ENCODE data around the gene FXYD6.

Gene FXYD6

GRCh38 chr11:117876059-117876340 is 458 bp downstream of the FXYD6 start:
- H3F3A ChIP-seq (ENCODE audit: insufficient read depth, low read length), result no peaks in the 10 kb centered on the region
- H3K4me1 ChIP-seq (ENCODE audit: low read length), result peaks cover 7% of the 10 kb centered on the region; the same call in 1 of the 2 replicates
- H3K79me2 ChIP-seq (ENCODE audit: low read length), result no peaks in the 10 kb centered on the region
- H3K27ac ChIP-seq (ENCODE audit: low read length), result no peak overlapping the region
- H3K9me2 ChIP-seq (replicated peaks; ENCODE audit: insufficient read depth, low read length), result no peaks in the 10 kb centered on the region
- no peaks in the 10 kb centered on the region for H3K36me3 ChIP-seq (replicated peaks; ENCODE audit: insufficient read depth, low read length)
- H3K4me2 ChIP-seq (ENCODE audit: low read depth, low read length), result no peak overlapping the region
- TF ChIP-seq, protein P1, sequence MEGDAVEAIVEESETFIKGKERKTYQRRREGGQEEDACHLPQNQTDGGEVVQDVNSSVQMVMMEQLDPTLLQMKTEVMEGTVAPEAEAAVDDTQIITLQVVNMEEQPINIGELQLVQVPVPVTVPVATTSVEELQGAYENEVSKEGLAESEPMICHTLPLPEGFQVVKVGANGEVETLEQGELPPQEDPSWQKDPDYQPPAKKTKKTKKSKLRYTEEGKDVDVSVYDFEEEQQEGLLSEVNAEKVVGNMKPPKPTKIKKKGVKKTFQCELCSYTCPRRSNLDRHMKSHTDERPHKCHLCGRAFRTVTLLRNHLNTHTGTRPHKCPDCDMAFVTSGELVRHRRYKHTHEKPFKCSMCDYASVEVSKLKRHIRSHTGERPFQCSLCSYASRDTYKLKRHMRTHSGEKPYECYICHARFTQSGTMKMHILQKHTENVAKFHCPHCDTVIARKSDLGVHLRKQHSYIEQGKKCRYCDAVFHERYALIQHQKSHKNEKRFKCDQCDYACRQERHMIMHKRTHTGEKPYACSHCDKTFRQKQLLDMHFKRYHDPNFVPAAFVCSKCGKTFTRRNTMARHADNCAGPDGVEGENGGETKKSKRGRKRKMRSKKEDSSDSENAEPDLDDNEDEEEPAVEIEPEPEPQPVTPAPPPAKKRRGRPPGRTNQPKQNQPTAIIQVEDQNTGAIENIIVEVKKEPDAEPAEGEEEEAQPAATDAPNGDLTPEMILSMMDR (IDR thresholded peaks at IDR 0.05; ENCODE audit: low read length), result no peak
- no peak for TF ChIP-seq EZH2 (optimal IDR thresholded peaks at IDR 0.05; ENCODE audit: low read depth, low read length)
- no peak for TF ChIP-seq EZH2phosphoT487 (IDR thresholded peaks at IDR 0.05; ENCODE audit: low read length)
- H3K9me3 ChIP-seq (replicated peaks; ENCODE audit: insufficient read depth, low read length), result no peaks in the 10 kb centered on the region
- peaks cover 98% of the 10 kb centered on the region for H3K27me3 ChIP-seq (replicated peaks; ENCODE audit: insufficient read depth, low read length)
- peaks cover 3% of the 10 kb centered on the region; the same call in 1 of the 2 replicates for H4K20me1 ChIP-seq (ENCODE audit: insufficient read depth, low read length)
- H2AFZ ChIP-seq (ENCODE audit: low read length), result no peak overlapping the region
- no peak overlapping the region for H3K4me3 ChIP-seq (ENCODE audit: low read length)
- no peak for DNase-seq
- H3K9ac ChIP-seq (ENCODE audit: low read length), result no peak overlapping the region

- H4K20me1 ChIP-seq (ENCODE audit: insufficient read depth, low read length), result peaks cover 3% of the 10 kb centered on the region; the same call in 1 of the 2 replicates
- TF ChIP-seq EZH2phosphoT487 (IDR thresholded peaks at IDR 0.05; ENCODE audit: low read length) (no peak), EZH2 (optimal IDR thresholded peaks at IDR 0.05; ENCODE audit: low read depth, low read length) (no peak)
- TF ChIP-seq, protein P1 (IDR thresholded peaks at IDR 0.05; ENCODE audit: low read length), result no peak
- H2AFZ ChIP-seq (ENCODE audit: low read length), result no peak overlapping the region
- no peaks in the 10 kb centered on the region for H3K79me2 ChIP-seq (ENCODE audit: low read length)
- H3K9me2 ChIP-seq (replicated peaks; ENCODE audit: insufficient read depth, low read length), result no peaks in the 10 kb centered on the region
- H3K27ac ChIP-seq (ENCODE audit: low read length), result no peak overlapping the region
- peaks cover 7% of the 10 kb centered on the region; the same call in 1 of the 2 replicates for H3K4me1 ChIP-seq (ENCODE audit: low read length)
- H3K4me2 ChIP-seq (ENCODE audit: low read depth, low read length), result no peak overlapping the region
- DNase-seq, result no peak
- H3K9me3 ChIP-seq (replicated peaks; ENCODE audit: insufficient read depth, low read length), result no peaks in the 10 kb centered on the region
- no peak overlapping the region for H3K4me3 ChIP-seq (ENCODE audit: low read length)
- H3K27me3 ChIP-seq (replicated peaks; ENCODE audit: insufficient read depth, low read length), result peaks cover 93% of the 10 kb centered on the region
- H3F3A ChIP-seq (ENCODE audit: insufficient read depth, low read length), result no peaks in the 10 kb centered on the region
- no peaks in the 10 kb centered on the region for H3K36me3 ChIP-seq (replicated peaks; ENCODE audit: insufficient read depth, low read length)
- no peak overlapping the region for H3K9ac ChIP-seq (ENCODE audit: low read length)
Observed at GRCh38 chr11:117875382-117876058, 938 bp downstream of the FXYD6 start.

DNA sequence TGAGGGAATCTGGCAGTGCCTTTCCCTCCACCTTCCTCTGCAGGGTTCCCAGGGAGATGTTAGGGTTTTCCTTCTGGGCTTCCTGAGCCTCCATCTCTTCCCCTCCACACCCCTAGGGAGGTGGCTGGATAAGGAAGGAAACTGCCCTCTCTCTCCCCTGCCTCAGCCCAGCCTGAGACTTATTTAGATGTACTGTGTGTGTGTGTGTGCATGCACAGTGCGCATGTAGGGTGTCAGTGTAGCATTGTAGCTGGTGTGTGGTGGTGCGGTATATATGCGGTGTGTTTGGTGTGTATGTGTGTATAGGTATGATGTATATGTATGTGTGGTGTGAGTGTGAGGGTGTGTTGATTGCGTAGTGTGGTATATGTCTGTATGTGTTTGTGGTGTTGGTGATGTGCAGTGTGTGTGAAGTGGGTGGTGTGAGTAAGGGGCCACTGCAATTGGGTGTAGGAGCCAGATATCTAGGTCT is 1.5 kb downstream of the FXYD6 start:
- Histone ChIP-seq H3K27me3 (replicated peaks; ENCODE audit: insufficient read depth, low read length) (peaks cover 87% of the 10 kb centered on the region), H3K9me2 (replicated peaks; ENCODE audit: insufficient read depth, low read length) (no peaks in the 10 kb centered on the region), H3K9ac (ENCODE audit: low read length) (no peak overlapping the region), H3K27ac (ENCODE audit: low read length) (no peak overlapping the region), H4K20me1 (ENCODE audit: insufficient read depth, low read length) (peaks cover 3% of the 10 kb centered on the region; the same call in 1 of the 2 replicates), H3K4me2 (ENCODE audit: low read depth, low read length) (no peak overlapping the region), H3K4me3 (ENCODE audit: low read length) (no peak overlapping the region), H3K79me2 (ENCODE audit: low read length) (no peaks in the 10 kb centered on the region), H3K4me1 (ENCODE audit: low read length) (peaks cover 7% of the 10 kb centered on the region; the same call in 1 of the 2 replicates), H3K9me3 (replicated peaks; ENCODE audit: insufficient read depth, low read length) (no peaks in the 10 kb centered on the region), H2AFZ (ENCODE audit: low read length) (no peak overlapping the region), H3K36me3 (replicated peaks; ENCODE audit: insufficient read depth, low read length) (no peaks in the 10 kb centered on the region), H3F3A (ENCODE audit: insufficient read depth, low read length) (no peaks in the 10 kb centered on the region)
- no peak for DNase-seq
- TF ChIP-seq EZH2 (optimal IDR thresholded peaks at IDR 0.05; ENCODE audit: low read depth, low read length) (no peak), EZH2phosphoT487 (IDR thresholded peaks at IDR 0.05; ENCODE audit: low read length) (no peak)
- TF ChIP-seq, protein P1 (IDR thresholded peaks at IDR 0.05; ENCODE audit: low read length), result no peak
